Measurements from ENCODE around the gene CLCN7.

CLCN7 gene

GRCh38 chr16:1460602-1461138, 14.2 kb downstream of the CLCN7 start:
- DNase-seq = no peak

DNA sequence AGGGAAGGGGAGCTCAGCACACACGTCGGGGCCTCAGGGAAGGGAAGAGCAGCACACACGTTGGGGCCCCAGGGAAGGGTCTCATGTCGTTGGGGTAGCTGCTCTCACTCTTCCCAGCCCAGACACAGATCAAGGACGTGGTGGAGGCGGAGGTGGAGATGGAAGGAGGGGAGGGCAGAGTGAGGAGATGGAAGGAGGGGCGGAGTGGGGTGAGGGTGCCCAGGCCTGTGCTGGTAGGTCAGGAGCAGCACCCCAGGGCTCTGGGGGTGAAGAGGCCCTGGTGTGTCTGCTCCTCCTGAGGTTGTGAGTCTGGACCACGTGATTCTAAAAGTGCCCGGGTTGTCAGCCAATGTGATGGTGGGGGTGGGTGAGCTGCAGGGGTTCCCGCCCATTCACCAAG, 14.9 kb downstream of the CLCN7 start:
- no peak for DNase-seq

DNA sequence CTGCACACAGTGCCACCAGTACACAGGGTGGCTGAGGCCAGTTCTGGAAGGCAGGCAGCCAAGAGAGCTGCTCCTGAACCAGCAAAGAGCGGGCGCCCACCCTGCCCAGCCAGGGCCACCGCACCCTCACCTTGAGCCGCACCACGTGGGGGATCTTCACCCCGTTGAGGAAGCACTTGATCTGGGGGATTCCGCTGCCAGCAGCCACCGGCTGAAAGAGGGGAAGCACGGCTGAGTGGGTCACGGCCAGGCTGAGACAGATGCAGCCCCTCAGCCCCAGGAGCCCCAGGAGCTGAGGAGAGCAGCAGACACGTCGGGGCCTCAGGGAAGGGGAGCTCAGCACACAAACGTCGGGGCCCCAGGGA, 15.9 kb downstream of the CLCN7 start:
- DNase-seq = peak in 1 of 2 donors; percentile 80

DNA sequence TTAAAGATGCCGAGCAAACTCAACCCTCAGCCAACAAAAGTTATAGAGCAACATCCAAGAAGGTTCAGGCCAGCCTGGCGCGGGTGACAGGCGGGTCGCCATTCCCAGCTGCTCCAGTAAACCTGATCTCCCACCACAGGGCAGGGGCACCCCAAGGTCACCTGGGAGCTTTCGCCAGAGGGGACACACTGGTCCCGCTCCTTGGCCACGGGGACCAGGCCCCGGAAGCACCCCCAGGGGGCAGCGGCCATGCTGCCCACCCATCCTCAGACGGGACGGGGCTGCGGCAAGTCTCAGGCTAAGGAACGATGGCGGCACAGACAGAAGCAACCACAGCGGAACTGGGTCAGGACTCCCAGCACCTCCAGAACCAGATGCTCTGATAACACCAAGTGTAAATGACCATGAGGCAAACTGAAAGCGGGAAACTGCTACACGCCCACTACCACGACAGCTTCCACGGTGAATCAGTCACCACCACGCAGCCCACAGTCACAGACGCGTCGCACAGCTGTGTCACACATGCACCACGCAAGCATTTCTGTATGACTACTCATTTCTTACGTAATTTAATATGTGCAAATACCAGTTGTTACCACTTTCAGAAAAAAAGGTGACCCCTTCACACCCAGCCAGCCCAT, 16.4 kb downstream of the CLCN7 start:
- DNase-seq = peak in 1 of 2 donors; percentile 47

- DNase-seq = no peak
Observed at GRCh38 chr16:1457489-1458245, 17.2 kb downstream of the CLCN7 start.

DNA sequence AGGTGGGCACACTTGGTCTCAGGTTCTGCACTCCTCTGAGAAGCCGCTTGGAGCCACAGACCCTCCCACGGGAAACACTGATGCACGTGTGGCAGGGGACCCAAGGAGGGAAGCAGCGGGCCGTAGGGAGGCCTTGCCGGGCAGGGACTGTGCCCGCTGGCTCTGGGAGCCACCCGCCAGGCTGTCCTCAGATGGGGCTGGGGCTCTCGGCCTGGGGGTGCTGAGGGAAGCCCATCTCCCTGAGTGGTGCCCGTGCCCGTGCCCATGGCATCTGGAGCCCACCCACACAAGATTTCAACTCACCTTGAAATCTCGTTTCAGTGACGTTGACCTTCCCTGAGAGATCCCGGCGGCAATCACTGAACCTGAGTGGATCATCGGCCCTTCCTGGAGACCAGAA, 17.9 kb downstream of the CLCN7 start:
- DNase-seq = no peak

- DNase-seq = no peak
Observed at GRCh38 chr16:1455190-1456171, 19.3 kb downstream of the CLCN7 start.

DNA sequence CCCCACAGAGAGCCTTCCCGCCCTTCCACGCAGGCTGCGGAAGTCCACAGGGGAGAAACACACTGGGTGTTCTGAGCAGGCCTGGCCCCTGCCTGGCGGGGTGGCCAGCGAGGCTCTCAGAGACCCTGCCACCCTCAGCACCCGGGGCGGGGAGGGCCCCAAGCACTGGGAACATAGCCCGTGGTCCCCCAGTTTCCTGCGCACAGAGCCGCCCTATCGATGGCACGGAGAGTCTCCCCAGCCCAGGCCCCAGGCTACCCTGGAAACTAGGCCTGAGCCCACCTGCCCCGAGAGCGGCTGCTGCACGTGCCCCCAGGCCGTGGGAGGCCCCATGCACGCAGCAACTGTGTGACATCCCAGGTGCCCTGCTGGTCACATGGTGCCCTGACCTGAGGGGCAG, 20.3 kb downstream of the CLCN7 start:
- DNase-seq = no peak

DNA sequence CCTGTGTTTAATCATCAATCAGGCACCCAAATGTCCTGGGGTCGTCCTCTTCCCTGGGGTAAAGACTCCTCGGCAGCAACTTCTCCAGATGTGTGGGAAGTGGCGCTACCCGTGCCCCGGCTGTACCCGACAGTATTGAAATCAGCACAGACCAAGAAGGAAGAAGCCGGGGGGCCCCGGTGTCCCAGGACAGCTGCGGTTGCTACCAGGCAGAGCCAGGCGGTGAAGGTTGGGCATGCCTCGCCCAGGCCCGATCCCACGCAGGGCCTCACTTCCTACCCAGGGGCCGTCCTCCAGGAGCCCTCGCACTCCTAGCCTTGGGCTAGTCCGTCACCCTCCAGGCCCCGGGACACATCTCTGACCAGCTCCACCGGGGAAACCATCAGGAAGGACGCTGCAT, 21.5 kb downstream of the CLCN7 start:
- no peak for DNase-seq

- DNase-seq = no peak
Observed at GRCh38 chr16:1452530-1452929, 22.3 kb downstream of the CLCN7 start.

DNA sequence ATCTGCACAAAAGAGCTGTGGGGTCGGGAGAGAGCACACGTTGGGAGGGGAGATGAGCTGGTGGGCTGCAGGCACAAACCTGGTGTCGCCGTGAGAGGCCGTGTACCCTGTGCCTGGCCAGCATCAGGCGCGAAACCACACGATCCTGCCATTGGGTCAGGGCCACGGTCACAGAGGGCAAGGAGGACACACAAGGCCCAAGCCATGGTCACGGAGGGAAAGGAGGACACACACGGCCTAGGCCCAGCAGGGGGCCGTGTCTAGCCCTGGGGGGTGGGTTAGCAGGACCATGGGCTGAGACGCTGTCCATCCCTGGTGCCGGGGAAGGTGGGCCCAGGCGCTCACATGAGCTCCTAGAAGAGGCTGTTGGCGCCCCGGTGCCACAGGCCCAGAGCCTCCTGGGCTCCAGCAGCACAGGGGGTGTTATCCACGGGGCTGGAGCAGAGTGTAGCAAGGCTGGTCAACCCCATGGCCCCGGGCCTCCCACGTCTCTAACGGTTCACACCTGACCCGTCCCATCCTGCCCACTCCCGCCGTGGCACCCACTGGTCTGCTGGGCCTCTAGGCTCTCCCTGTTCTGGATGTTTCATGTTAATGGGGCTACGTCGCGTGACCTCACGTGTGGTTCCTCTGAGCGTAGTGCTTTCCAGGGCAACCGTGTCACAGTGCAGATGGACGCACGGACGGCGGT, 23.0 kb downstream of the CLCN7 start:
- DNase-seq = no peak

DNA sequence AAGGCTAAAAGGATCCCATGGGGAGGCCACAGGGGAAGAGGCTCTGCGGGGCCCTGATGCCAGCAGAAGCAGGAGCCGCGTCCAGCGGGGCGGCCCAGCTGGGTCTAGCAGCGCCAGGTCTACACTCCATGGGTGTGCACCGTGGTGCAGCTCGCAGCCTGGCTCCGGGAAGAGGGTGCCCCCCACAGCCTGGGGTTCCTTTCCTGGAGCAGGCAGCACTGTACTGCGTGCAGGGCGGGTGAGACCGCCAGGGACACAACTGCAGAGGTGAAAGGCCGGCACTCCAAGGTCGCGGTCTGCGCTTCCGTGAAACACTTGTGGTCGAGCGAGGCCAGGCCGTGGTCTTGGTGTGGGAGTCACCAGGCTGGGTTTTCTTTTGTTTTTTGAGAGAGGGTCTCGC, 24.0 kb downstream of the CLCN7 start:
- DNase-seq = no peak

GRCh38 chr16:1450218-1450617, 24.6 kb downstream of the CLCN7 start:
- no peak for DNase-seq

DNA sequence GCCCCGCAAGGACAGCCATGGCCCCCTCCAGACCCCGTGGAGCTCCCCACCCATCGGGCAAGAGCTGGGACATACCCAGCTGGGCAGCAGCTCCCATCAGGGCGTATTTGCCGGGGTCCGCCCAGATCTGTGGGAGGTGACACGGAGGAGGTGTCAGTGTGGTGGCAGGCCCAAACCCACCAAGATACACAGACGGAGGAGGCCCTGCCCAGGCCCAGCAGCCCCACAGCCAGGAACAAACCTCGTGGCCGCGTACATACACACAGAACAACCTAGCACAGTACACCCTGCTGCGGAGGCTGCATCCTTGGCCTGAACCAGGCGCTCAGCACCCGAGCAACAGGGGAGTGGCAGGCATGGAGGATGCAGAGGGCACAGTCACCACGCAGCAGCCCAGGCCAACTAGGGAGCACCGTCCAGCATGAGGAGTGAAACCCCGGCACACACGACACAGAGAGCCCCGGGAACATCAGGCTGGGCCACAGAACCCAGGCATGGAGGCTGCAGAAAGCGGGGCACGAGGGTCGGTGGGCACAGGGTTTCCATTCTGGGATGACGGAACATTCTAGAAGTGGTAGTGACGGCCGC, 25.5 kb downstream of the CLCN7 start:
- DNase-seq = no peak

- no peak for DNase-seq
Observed at GRCh38 chr16:1448536-1449116, 26.2 kb downstream of the CLCN7 start.

DNA sequence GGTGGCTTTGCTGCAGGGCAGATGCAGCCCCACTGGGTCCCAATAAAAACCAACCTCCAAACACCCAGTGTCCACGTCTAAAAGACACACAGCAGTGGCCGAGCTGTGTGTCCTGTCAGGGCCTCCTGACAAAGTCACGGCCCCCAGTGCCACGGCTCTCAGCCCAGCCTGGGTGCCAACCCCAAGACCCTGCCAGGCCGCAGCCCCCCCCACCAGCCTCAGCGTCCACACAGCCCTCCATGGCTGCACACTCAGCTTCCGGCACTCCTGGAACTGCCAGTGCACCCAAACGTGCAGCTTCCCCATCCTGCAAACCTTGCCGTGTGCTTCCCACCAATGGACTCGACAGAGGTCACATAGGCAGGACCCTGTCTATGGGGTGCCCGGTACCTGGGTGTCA, 26.9 kb downstream of the CLCN7 start:
- DNase-seq = no peak

GRCh38 chr16:1446296-1447080, 28.3 kb downstream of the CLCN7 start:
- no peak for DNase-seq

GRCh38 chr16:1445518-1446203, 29.2 kb downstream of the CLCN7 start:
- no peak for DNase-seq

- peak in 1 of 2 donors; percentile 24 for DNase-seq
Observed at GRCh38 chr16:1444730-1445517, 29.9 kb downstream of the CLCN7 start.

Measured in CD4-positive, alpha-beta T cell treated with Interleukin-1 beta for 1 hour (primary cell).